22Rv1 (cell line): Measurements from ENCODE around the gene SLC2A1.

Source experiments
- H3K27ac ChIP-seq: fragments of 450-650 bp; 2 replicates; pipeline ENCODE4 v1.5.1; 2017
- CTCF ChIP-seq: fragments of 450-650 bp; IDR thresholded peaks from 2 replicates; pipeline ENCODE4 v1.5.1; 2017; ENCODE audit warnings: mild to moderate bottlenecking
- ZFX ChIP-seq: fragments of 450-650 bp; IDR thresholded peaks from 2 replicates; pipeline ENCODE4 v1.6.1; 2017; ENCODE audit warnings: antibody characterized with exemption, borderline replicate concordance

Gene SLC2A1

GRCh38 chr1:43001434-43001833, 42.8 kb upstream of the SLC2A1 start:
- TF ChIP-seq ZFX (no peak), CTCF (no peak)
- H3K27ac ChIP-seq = no peak overlapping the region

DNA sequence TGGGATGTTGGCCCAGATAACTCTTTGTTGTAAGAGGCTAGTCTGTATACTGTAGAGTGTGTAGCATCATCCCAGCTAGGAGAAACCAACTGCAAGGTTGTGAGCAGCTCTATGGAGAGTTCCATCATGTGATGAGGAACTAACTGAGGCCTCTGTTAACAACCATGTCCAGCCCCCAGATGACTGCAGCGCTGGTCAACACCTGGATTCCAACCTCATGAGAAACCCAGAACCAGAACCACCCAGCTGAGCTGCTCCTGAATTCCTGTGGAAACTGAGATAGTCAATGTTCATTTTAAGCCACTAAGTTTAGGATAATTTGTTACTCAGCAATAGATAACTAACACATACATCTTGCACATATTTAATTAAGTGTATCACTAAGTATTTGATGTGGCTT, 41.6 kb upstream of the SLC2A1 start:
- TF ChIP-seq ZFX = no peak
- TF ChIP-seq CTCF = no peak
- H3K27ac ChIP-seq = no peak overlapping the region

- no peak for TF ChIP-seq CTCF
- TF ChIP-seq ZFX = no peak
- no peak overlapping the region for H3K27ac ChIP-seq
Observed at GRCh38 chr1:42999308-42999707, 40.6 kb upstream of the SLC2A1 start.

GRCh38 chr1:42998386-42998785, 39.7 kb upstream of the SLC2A1 start:
- no peak for TF ChIP-seq ZFX
- no peak overlapping the region for H3K27ac ChIP-seq

- no peak for TF ChIP-seq ZFX
- no peak for TF ChIP-seq CTCF
- H3K27ac ChIP-seq = no peak overlapping the region
Observed at GRCh38 chr1:42996384-42996970, 37.8 kb upstream of the SLC2A1 start.

DNA sequence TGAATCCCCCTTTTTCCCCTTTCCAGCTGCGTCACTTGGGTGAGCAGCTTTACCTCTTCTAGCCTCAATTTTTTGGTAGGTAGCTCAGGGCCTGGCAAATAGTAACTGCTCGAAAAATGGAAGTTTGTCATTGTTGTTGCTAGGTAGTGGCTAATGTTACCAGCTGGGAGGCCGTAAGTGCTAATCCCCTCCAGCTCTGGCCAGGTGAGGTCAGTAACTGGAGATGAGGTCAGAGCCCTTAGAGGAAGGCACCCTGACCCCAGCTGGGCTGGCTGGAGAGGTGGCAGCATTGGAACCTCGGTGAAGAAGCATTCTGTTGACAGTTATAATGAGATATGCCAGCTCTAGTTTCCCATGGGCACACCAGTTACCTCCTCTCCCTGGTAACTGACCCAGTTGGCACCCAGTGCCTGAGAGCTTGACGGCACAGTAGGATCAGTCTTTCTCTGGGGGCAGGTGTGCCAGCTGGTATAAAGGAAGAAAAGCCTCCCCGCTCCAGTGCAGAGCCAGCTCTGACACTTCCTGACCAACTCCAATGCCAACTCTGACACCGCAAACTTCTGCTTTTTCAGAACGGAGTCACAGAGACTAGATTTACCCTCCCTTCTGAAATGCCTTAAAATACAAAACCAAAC, 35.0 kb upstream of the SLC2A1 start:
- TF ChIP-seq ZFX = no peak
- no peak for TF ChIP-seq CTCF
- H3K27ac ChIP-seq = no peak overlapping the region

DNA sequence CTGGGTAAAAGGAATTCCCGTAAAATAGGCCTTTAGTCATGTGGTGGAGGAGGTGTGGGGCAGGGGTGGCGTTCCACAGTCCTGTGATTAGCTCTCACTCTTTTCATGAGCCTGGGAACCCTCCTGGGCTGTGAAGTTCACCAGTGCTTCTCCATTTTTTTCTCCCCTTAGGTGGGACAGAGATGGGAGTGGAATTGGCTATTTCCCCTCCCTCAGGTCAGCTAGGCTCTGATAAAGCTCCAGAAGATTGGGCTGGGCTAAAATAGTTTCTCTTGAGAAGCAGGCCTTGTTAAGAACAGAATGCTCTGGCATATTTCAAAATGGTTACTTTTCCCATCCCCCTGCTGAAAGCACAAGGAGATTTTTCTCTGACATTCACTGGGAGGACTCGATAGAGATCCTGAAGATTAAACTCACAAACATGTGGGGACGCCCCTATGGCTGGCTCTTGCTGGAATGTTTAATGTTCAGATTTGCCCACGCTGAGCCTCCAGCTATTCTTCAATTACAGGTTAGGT, 33.4 kb upstream of the SLC2A1 start:
- TF ChIP-seq CTCF (no peak), ZFX (no peak)
- H3K27ac ChIP-seq = no peak overlapping the region
